Lung microvascular endothelial cell (primary cell): ENCODE data around the gene PPM1J. TPM values are rescaled to one million over a fixed set of nuclear protein-coding genes. Genes with fewer than 3 reads are reported as not detected.
A peak's percentile ranks its signal among the peaks of the same experiment; 100 is the strongest.

Experiments
- DNase-seq, 2 donors: peaks; one replicate each; pipeline versions ENCODE4 v3.0.0 to v3.0.0-alpha.2; 2010; ENCODE audit warnings: low read depth in 2 of 2
- total RNA-seq: library from RNA; depleted of rRNA; stranded (reverse); fragments of >200 nt; gene quantifications from 2 replicates; pipeline ENCODE4 v1.2.1, GENCODE V29; 2014

Gene PPM1J
- total RNA-seq, 1 donor from 2014 or later = 0.79 TPM

DNA sequence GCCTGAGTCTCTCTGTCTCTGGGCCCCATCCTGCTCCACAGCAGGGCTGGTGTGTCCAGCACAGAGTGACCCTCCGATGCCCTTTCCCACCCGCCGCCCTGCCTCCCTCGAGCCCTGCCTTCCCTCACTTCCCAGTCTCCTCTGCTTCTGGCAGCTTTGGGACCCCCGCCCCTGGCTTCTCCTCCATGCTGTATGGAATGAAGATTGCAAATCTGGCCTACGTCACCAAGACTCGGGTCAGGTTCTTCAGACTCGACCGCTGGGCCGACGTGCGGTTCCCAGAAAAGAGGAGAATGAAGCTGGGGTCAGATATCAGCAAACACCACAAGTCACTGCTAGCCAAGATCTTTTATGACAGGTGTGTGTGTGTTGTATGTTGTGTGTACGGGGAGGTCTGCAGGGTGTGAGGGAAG lies 26.3 kb downstream of the PPM1J start:
- DNase-seq = no peak

DNA sequence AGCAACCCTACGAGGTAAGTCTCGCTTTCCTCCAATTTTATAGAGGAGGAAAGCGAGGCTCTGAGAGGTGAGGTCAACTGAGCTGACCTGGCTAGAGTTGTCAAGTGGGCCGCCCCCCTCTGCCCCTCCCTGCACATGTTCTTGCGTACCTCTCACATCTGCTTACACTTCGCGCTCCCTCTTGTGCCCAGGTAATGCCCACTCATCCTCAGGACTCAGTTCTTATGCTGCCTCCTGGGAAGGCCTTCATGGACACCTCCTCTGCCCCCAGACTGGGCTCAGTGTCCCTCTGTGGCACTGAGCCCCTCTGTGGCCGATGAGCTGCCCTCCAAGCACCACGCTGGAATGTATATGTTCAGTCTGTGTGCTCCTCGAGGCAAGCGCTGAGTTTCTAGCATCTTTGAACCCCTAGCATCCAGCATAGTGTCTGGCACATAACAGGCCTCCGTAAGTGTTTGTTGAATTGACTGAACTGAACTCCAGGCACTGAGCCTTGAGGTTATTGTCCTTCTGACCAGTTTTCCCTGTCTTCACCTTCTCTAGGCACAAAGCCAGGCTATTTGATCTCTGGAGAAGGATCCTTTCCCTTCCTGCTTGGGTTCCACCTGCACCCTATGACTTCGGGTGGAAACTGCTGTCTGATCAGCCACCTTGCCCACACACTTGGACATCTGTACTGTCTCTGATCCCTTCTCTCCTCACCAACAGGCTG lies 27.2 kb downstream of the PPM1J start:
- no peak for DNase-seq

DNA sequence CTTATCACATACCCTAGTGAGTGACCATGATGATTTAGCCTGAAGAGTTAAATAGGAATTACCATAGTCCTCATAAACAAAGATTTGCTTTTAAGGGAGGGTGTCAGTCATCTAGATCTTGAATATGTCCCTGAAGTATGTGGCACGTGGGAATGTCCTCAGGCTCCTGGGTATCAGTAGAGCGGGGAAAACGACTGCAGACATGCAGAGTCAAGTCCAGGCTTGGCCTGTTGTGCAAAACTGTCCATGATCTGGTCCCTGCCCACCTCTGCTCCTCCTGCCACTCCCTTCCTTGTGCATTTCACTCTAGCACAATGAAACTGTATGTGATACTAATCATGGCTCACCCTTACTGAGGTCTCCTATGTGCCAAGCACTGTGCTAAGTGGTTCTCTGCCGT lies 27.8 kb downstream of the PPM1J start:
- no peak for DNase-seq

DNA sequence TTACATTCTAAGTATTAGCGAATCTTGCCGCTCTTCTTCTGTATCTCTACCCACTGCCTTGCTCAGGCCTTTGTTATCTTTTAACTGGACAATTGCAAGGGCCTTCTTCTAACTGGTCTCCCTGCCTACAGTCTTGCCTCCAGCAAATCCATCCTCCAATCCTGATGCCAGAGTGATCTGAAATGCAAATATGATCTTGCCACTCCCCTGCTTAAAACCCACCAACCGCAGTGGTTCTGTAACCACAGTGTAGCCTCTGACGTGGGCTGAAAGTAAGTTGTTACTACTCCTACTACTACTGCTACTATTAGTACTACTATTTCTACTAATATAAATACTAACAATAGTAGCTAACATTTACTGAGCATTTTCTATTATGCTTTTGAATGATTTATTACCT lies 28.3 kb downstream of the PPM1J start:
- DNase-seq = no peak

DNA sequence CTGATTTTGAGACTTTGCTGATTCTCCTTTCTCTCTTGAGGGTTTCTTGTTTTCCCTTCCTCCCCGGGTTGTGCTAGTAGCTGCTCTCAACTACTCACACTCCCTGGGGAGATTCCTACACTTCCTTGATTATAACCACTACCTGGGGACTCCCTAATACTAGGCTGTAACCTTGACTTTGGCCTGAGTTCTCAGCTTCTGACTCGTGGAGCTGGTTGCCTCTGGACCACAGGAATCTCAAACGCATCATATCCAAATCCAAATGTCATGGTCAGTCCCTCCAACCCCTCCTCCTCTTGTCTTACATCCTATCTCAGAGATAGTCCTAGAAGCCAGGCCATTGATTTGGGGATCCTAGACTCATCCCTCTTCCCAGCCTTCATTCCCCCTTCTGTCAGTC lies 28.7 kb downstream of the PPM1J start:
- no peak for DNase-seq

DNA sequence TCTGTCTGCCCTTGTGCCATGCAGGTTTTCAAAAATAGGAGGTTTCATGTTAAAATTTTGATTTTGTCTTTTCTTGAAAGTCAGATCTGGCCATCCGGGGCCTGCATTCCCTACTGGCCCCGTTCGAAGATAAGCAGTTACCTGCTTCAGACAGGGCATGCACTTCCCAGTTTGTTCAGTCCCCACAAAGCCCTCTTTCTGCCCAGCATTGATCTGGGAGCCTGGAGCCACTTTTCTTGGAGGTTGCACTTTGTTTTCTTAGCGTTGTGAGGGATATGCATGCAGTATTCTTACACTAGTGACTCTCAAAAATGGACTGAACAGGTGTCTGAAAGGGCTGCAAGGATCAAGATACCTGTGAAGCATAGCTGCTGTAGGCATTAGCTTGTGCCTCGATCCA lies 29.2 kb downstream of the PPM1J start:
- no peak for DNase-seq

DNA sequence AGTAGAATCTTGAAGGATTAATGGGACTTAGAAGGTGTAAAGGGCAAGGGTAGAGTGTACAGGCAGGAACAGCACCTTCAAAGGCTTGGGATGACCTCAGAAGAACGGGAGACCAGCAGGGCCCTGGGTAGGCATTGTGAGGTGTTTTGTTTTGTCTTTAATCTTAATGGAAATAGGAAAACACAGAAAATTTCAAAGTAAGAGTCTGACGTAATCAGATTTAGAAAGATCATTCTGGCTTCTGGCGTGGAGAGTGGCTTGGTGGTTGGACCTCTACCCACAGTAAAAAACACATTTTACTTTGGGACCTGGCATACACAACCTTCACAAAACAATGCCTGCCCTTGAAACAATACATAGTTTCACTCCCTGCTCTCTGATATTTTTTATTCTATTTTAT lies 36.5 kb downstream of the PPM1J start:
- DNase-seq = no peak

DNA sequence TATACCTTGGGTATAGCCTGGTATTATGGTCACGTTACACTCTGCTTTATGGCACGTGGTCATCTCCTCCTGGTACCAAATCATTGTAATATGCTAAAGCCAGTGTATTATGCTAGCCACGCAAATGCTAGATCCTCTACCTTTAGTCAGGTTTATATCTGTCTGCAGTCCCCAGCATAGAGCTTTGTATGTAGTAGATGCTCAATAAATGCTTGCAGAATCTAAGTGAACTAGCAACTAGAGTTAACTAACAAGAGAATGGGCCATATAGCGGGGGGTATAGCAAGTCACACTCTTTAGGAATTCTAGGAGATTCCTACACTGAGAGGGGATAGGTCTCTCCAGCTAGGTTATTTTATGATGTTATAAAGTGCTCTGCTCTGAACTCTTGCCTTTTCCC lies 37.6 kb downstream of the PPM1J start:
- DNase-seq = no peak

DNA sequence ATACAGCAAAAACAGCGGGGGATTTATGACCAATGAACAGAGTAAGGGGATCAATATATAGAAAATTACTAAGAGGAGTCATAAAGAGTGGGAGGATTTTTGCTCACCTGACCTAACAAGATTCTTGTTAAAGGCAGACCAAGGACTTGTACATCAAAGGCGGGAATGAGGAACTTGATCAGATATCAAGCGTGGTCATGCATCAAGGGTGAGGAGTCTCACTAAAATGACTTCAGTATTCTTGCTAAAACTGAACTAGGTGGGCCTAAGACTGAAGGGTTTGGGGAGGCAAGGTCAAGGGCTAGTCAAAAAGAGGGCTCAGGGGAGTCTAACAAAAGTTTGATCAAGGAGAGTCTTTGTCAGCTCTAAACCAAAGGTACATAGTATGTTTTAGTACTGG lies 38.6 kb downstream of the PPM1J start:
- no peak for DNase-seq

DNA sequence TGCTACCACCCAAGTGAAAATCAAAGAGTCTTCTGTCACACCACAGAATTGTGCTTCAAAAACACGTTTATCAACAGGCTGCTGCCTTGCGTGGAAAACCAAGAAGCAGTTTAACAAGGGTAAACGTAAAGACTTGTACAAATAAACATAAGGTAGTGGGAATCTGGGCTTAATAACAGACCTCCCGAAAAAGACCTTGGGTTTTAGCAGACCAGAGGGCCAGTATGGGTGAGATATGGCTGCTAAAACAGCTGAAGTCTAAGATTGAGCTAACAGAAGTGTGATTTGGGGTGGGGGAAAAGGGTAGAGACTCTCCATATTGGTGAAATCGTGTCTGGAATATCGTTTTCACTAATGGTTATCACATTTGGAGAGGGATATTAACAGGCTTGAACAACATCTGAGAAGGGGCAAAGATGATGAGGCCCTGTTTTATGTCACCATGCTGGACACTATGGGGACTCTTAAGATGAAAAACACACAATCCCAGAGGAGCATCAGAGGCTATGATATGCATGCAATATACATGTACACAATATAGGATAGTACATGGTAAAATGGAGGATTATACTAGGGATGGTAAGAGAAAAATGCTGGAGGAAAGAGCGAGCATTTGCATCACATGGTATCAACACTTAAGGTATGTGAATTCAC lies 39.3 kb downstream of the PPM1J start:
- DNase-seq = no peak

DNA sequence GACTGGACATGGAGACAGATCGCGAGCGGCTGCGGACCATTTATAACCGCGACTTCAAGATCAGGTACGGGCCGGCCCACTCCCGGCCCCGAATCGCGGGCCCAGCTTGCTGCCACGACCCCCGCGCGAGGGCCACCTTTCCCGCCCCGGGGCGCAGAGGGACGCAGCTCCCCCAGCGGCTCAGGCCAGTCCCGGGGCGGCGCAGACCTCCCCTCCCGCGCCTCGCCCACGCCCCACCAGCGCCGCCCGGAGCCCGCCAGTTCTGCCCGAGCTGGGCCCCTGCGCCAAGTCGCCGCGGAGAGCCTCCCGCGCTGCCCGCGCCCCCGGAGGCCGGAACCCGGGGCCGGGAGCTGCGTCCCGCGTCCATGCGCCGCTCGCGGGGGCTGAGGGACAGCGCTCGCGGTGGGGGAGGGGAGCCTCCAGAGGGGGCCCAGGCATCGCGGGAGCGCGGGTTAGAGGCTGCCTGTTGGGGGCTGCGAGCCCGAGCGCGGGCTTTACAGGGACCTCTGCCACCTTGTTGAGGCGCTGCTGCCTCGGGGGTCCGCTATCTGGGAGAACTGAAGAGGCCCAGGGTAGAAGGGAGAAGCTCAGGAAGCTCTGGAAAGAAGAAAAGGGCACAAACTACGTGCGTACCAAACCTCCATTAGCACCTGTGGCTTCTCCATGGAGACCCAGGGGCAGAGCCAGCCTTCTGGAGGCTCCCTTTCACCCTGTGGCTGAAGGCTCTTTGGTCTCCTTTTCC lies 40.0 kb downstream of the PPM1J start:
- peak; percentile 49 to 66 for DNase-seq

DNA sequence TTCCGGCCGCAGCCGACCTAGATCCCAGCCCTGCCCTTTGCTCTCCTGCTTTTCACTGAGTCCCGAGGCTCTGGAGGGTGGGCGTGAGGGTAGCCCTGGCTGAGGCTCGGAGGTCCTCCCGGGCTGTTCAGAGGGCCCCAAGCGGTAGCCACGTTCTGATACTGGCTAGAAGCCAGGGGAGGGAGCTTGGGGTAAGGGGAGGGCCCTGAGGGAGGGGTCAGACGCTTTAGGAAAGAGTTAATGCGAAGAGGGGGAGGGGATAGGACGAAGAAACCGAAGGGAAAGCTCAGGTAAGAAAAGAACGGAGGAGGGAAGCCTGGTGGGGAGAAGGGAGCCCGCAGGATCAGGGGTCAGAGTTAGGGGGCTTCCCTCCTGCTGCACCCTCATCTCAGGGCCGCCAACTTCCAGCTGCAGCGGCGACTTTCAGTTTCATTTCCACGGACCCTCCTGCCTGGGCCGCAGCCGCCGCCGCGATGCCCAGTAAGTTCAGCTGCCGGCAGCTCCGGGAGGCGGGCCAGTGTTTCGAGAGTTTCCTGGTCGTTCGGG lies 40.6 kb downstream of the PPM1J start, which contains the start of gene MOV10:
TSS of gene MOV10 (plus strand) at position 220 of the 546 bp plus-strand sequence. CDS start at position 474, 254 bp downstream.
- DNase-seq = peak; percentile 84 to 87

DNA sequence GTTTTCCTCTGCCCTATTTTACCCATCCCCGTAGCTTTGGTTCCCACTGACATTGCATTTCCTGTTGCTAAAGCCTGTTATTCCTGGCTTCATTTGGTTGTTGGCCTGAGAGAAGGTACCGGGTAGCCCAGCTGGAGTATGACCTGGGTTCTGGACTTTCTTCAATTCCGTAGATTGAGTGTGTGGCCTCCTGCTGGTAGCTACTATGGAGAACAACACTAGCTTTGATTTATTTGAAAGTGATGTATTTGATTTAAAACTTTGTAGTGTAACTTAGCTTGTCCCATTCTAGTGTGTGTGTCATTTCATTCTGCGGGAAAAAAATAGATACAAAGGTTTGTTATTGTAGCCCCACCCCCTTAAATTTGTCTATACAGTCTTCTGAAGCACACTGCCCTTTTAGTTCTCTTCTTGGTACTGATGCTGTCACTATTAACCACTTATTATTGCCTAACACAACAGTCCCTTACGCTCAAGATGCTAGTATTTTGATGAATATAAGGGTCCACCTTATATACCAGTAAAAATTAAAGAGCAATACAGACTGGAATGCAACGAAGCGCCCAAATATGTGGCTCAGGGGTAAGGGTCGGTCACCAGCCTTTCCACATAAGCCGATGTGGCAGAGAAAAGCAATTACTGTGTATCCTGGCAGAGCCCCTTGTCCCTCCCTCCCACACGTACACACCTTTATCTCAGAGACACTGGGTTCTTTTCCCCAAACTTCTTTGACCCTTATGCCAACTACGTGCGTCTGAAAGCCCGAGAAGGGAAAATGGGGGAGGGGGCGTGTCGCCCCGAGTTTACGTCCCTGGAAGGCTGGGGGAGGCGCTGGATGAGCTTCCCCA lies 41.3 kb downstream of the PPM1J start:
- DNase-seq = peak; percentile 70 to 77

DNA sequence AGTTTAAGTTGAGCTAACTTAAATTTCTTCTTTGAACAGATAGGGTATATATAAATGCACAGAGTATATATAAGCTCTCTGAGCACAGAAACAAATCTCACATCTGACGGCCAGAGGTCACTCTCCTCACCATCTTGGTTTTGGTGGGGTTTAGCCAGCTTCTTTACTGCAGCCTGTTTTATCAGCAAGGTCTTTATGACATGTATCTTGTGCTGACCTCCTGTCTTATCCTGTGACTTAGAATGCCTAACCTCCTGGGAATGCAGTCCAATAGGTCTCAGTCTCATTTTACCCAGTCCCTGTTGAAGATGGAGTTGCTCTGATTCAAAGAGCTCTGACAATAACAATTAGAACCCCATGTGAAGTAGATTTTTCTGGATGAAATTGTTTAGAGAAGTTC lies 42.3 kb downstream of the PPM1J start:
- no peak for DNase-seq

DNA sequence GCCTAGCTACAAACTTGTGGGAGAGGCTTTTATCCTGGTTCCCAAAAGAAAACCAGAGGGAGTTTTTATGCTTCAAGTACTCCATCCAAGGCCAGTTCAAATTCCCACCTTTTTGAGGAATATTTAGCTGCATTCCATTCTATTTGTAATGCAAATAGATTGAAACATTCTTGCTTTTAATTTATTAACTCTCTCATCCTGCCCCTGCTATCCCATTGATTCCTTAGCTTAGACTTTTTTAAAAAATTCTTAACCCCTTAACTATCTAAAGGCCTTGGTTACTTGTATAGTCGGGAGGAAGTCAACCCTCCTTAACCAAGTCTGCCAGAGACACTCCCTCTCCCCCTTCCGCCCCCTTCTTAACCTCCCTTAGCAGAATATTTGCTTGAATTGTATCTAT lies 43.1 kb downstream of the PPM1J start:
- DNase-seq = no peak

DNA sequence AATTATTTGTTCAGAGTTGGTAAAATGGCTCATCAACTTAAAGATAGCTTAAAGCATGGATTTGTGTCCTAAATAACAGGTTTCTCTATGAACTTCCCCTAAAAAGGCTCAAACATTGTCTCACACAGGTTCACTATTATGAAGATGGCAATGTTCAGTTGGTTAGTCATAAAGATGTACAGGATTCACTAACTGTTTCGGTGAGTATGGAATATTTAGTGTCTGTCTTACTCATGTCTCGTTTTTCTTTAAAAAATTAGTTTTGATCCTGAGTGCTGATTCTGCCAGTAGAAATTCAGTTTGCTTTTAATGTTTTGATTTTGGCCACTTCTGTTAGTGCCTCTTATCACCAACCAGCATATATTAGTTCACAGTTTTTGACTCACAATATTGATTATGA lies 48.2 kb downstream of the PPM1J start:
- DNase-seq = no peak

DNA sequence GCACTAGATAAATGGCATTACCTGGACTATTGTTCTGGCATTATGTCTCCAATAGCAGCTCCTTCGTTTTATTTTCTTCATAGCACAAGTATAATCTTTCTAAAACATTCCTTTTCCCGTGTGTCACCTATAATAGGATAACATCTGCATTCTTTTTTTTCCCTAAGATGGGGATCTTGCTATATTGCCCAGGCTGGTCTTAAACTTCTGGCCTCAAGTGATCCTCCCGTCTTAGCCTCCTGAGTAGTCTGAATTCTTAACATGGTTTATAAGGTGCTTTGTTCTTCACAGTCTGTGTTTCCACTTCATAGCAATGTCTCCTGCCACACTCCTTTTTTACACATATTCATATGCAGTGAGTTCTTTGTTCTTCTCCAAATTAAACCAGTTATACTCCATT lies 49.3 kb downstream of the PPM1J start:
- DNase-seq = no peak
